IMR-90 (cell line): ENCODE data around the gene SLC25A33.

ENCODE experiments used
- CEBPB ChIP-seq: IDR thresholded peaks from 2 replicates; pipeline ENCODE4 v1.6.1; 2012; ENCODE audit warnings: low read depth, low read length, improper control_type of control experiment
- CTCF ChIP-seq: conservative IDR thresholded peaks from 2 replicates; pipeline ENCODE4 v1.5.1; 2012; ENCODE audit warnings: mild to moderate bottlenecking, low read depth, low read length, improper control_type of control experiment
- MAFK ChIP-seq: IDR thresholded peaks from 2 replicates; pipeline ENCODE4 v1.6.1; 2012; ENCODE audit warnings: low read depth, low read length, improper control_type of control experiment
- RAD21 ChIP-seq: IDR thresholded peaks from 2 replicates; pipeline ENCODE4 v1.6.1; 2012; ENCODE audit warnings: low read length, improper control_type of control experiment

- TF ChIP-seq CTCF (no peak), RAD21 (no peak), MAFK (no peak), CEBPB (no peak)
These were observed 65.6 kb downstream of the SLC25A33 start for GRCh38 chr1:9604836-9605235.
